Psoas muscle (tissue), 8 donors: Measurements from ENCODE around the gene RRP12. TPM values are rescaled to one million over a fixed set of nuclear protein-coding genes. Genes with fewer than 3 reads are reported as not detected.
A peak's percentile ranks its signal among the peaks of the same experiment; 100 is the strongest.

ENCODE experiments used
- ATAC-seq, 4 donors: fragments of 200-7000 bp; cut with Tn5 transposase; one replicate each; pipeline ENCODE4 v1.9.1; 2020; ENCODE audit warnings: moderate library complexity in 3 of 4, mild to moderate bottlenecking in 2 of 4
- DNase-seq, 2 donors: peaks; one replicate each; pipeline ENCODE4 v3.0.0-alpha.2; 2020
- H3K27ac ChIP-seq: fragments of 200-600 bp; one replicate; pipeline ENCODE4 v1.8.0; 2022
- H3K27me3 ChIP-seq, 3 donors: fragments of 200-600 bp in 1 of 3; one replicate each; pipeline versions ENCODE4 v1.6.1 to v1.8.0; 2013 to 2022; ENCODE audit warnings: low read length in 2 of 3, mild to moderate bottlenecking in 2 of 3, moderate library complexity in 1 of 3; ENCODE audit not compliant: insufficient read depth in 3 of 3
- H3K36me3 ChIP-seq, 2 donors: fragments of 200-600 bp in 1 of 2; one replicate each; pipeline versions ENCODE4 v1.6.1 to v1.8.0; 2013 to 2022; ENCODE audit warnings: low read depth in 1 of 2, mild to moderate bottlenecking in 1 of 2, moderate library complexity in 1 of 2; ENCODE audit not compliant: insufficient read depth in 1 of 2
- H3K4me1 ChIP-seq: fragments of 200-600 bp; one replicate; pipeline ENCODE4 v1.8.0; 2022
- H3K4me3 ChIP-seq: fragments of 200-600 bp; one replicate; pipeline ENCODE4 v1.8.0; 2022; ENCODE audit warnings: mild to moderate bottlenecking
- H3K9me3 ChIP-seq: fragments of 200-600 bp; one replicate; pipeline ENCODE4 v1.8.0; 2022
- whole genome bisulfite sequencing, 3 donors: extraction: QIAGEN DNeasy Blood & Tissue Kit; methylation state at CpG; one replicate each; pipeline versions ENCODE4 v1.1.6 to v1.1.7; 2013; 5-methylcytosine and 5-hydroxymethylcytosine counted together
- intact Hi-C, 2 donors: fragments of 100-400 bp; cut with DNase I; formaldehyde crosslinking; loops; one replicate each; pipeline versions ENCODE4 v1.11.0 to v1.14.2; 2022
- polyA plus RNA-seq, 3 donors: library from polyadenylated mRNA; stranded (reverse); fragments of 200-250 nt; gene quantifications; one replicate each; pipeline ENCODE4 v1.2.3, GENCODE V29; 2013
- total RNA-seq, 4 donors: library from RNA; stranded (reverse); fragmentation: NEBNext Ultra II Directional in 2 of 4; extraction: Animal tissue kit (Norgen Biotek cat#: 25700) in 2 of 4; gene quantifications; one replicate each; pipeline versions ENCODE4 v1.2.1 to v1.2.4, GENCODE V29; 2021 to 2023
- TF ChIP-seq, protein P1 (sequence below): fragments of 200-600 bp; IDR thresholded peaks from one replicate; pipeline ENCODE4 v1.8.0; 2022; ENCODE audit warnings: antibody characterized with exemption
- donor health status: healthy with polysubstance abuse.
- donor health status: DM: no; HTN: no; CAD: no; lungs with moderate emphysema.
- donor health status: Bipolar disorder and iron deficiency.
- donor health status: healthy.
- donor health status: DM: yes; HTN: yes; CAD: no.
- donor health status: DM: no; HTN: no; CAD: no.
- donor health status: DM: no; HTN: no; CAD: no.
- donor health status: DM: yes; HTN: yes; CAD: no.

RRP12 gene
- total and polyA plus RNA-seq, 7 donors = 46.5 to 114 (median 76.4) TPM

DNA sequence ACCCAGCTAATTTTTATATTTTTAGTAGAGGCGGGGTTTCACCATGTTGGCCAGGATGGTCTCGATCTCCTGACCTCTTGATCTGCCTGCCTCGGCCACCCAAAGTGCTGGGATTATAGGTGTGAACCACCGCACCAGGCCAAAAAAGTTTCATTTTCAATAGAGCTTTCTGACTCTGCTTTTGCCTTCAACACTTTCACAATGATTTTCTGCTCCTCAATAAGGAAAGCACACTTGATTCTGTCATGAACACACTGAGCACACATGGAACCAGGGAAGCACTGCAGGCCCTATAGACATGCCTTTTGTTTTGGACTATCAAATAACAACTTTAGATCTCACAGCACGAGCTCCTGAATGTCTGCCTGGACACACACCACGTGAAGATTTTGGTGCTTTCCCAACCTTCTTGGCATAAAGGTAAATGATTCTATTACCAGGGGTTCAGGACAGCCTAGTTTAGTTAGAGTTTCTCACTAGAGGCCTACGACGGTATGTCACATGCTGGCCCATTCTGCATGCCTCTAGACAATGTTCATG is 8.0 kb downstream of the RRP12 start:
- peak; percentile 31 to 80 (median 53) for ATAC-seq
- no peak for DNase-seq
- Histone ChIP-seq H3K27ac (peak overlapping the region; percentile 41), H3K9me3 (no peaks in the 10 kb centered on the region), H3K4me3 (no peak overlapping the region), H3K27me3 (no peaks in the 10 kb centered on the region), H3K4me1 (no peaks in the 10 kb centered on the region), H3K36me3 (peaks cover 10 to 97% of the 10 kb centered on the region in 2 donors)
- intact Hi-C loops = no loop called here
- TF ChIP-seq, protein P1, sequence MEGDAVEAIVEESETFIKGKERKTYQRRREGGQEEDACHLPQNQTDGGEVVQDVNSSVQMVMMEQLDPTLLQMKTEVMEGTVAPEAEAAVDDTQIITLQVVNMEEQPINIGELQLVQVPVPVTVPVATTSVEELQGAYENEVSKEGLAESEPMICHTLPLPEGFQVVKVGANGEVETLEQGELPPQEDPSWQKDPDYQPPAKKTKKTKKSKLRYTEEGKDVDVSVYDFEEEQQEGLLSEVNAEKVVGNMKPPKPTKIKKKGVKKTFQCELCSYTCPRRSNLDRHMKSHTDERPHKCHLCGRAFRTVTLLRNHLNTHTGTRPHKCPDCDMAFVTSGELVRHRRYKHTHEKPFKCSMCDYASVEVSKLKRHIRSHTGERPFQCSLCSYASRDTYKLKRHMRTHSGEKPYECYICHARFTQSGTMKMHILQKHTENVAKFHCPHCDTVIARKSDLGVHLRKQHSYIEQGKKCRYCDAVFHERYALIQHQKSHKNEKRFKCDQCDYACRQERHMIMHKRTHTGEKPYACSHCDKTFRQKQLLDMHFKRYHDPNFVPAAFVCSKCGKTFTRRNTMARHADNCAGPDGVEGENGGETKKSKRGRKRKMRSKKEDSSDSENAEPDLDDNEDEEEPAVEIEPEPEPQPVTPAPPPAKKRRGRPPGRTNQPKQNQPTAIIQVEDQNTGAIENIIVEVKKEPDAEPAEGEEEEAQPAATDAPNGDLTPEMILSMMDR = no peak
- 68 to 83% (median 71%) methylated on average over 8 of the region's 8 CpGs for WGBS, 3 donors

DNA sequence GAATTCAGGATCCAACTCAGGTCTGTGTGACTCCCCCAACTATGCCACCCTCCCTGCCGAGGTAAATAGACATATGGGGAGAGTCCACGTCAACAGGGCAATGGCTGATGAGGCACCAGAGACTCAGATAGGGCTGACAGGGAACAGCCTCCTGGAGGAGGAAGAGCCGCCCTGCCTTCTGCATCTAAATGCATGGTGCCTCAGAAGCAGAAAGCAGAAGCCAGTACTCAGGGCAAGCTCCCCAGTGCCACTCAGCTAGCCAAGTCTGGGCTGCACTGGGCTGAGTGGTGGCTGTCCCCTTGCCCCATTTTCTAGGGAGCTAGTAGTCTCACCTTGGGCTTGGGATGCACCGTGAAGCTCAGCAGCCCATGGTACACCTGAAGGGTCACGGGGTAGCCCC is 11.0 kb downstream of the RRP12 start:
- no peak overlapping the region for H3K4me3 ChIP-seq
- no peak overlapping the region for H3K27ac ChIP-seq
- 87 to 98% (median 96%) methylated on average over 5 of the region's 5 CpGs for WGBS, 3 donors
- ATAC-seq (no peak), DNase-seq (no peak)
- H3K9me3 ChIP-seq = no peaks in the 10 kb centered on the region
- intact Hi-C loops = no loop called here
- H3K27me3 ChIP-seq = no peaks in the 10 kb centered on the region
- H3K36me3 ChIP-seq = peaks cover 11 to 100% of the 10 kb centered on the region in 2 donors
- no peaks in the 10 kb centered on the region for H3K4me1 ChIP-seq
- TF ChIP-seq, protein P1 = no peak

DNA sequence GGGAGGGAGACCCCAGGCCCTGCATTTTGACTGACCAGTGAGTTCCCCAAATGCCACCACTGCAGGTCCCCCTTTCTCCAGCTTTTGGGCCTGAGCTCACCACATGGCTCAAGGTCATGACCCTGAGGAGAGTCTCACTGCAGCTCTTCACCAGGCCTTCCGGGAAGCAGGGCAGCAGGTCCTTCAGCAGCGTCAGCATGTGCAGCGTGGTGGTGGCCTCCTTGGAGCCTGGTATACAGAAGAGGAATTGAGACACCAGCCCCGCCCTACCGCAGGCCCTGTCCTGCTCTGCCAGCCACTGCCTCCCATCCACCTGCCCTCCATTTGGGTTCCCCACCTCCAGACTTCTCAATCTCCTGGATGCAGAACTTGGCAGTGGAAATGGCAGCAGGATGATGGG is 13.0 kb downstream of the RRP12 start:
- H3K9me3 ChIP-seq = no peaks in the 10 kb centered on the region
- intact Hi-C loops = no loop called here
- H3K27me3 ChIP-seq = no peaks in the 10 kb centered on the region
- no peaks in the 10 kb centered on the region for H3K4me1 ChIP-seq
- no peak overlapping the region for H3K4me3 ChIP-seq
- peak in 2 of 4 donors; percentile 14 to 23 for ATAC-seq
- DNase-seq = peak in 1 of 2 donors; percentile 56
- 85 to 92% (median 90%) methylated on average over 5 of the region's 5 CpGs for WGBS, 3 donors
- TF ChIP-seq, protein P1 = no peak
- H3K36me3 ChIP-seq = peaks cover 8 to 99% of the 10 kb centered on the region in 2 donors
- no peak overlapping the region for H3K27ac ChIP-seq

DNA sequence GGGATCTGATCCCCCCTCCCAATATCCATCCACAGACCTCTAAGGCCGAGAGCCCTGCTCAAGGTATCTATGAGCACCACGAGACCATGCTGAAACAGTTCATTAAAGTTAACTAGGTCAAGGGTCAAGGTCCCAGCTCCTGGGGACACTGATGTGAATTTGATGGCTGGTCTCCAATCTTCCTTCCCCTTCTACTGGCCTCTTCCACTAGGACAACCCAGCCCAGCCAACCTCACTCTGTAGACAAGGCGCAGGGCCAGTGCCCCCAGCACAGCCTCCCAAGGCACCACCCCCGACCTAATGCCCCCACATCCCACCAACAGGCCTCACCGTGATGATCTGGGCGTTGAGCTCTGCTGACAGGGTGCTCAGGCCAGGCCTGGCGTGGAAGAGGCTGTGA is 15.6 kb downstream of the RRP12 start:
- DNase-seq (no peak), ATAC-seq (no peak)
- H3K27me3 ChIP-seq = no peaks in the 10 kb centered on the region
- H3K4me3 ChIP-seq = no peak overlapping the region
- TF ChIP-seq, protein P1 = no peak
- 83 to 95% (median 94%) methylated on average over 7 of the region's 7 CpGs for WGBS, 3 donors
- intact Hi-C loops = no loop called here
- H3K27ac ChIP-seq = no peak overlapping the region
- no peaks in the 10 kb centered on the region for H3K9me3 ChIP-seq
- no peaks in the 10 kb centered on the region for H3K4me1 ChIP-seq
- peaks cover 11 to 99% of the 10 kb centered on the region in 2 donors for H3K36me3 ChIP-seq

DNA sequence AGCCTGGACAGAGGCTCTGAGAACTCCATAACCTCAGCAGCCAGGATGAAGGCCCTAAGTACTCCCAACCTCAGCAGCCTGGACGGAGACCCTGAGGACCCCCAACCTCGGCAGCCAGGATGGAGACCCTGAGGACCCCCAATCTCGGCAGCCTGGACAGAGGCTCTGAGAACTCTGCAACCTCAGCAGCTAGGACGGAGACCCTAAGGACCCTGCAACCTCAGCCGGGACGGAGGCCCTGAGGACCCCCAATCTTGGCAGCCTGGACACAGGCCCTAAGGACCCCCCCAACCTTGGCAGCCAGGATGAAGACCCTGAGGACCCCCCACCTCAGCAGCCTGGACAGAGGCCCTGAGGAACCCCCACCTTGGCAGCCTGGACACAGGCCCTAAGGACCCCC is 16.5 kb downstream of the RRP12 start:
- H3K27ac ChIP-seq = no peak overlapping the region
- ATAC-seq (no peak), DNase-seq (no peak)
- intact Hi-C loops = no loop called here
- H3K27me3 ChIP-seq = no peaks in the 10 kb centered on the region
- WGBS, 3 donors = 95 to 97% (median 95%) methylated on average over 6 of the region's 6 CpGs
- no peak overlapping the region for H3K4me3 ChIP-seq
- no peaks in the 10 kb centered on the region for H3K9me3 ChIP-seq
- TF ChIP-seq, protein P1 = no peak
- H3K4me1 ChIP-seq = no peaks in the 10 kb centered on the region
- H3K36me3 ChIP-seq = peaks cover 13 to 99% of the 10 kb centered on the region in 2 donors
